WERI-Rb-1 (cell line): Measurements from ENCODE around the gene ZNF672.

ENCODE experiments used
- DNase-seq: peaks from one replicate; pipeline ENCODE4 v3.0.0-alpha.2; 2020
- H3K27ac ChIP-seq: fragments of 250-450 bp; sonication (Bioruptor Pico); 2 replicates; pipeline ENCODE4 v1.5.1; 2020; ENCODE audit warnings: mild to moderate bottlenecking, moderate library complexity
- H3K27me3 ChIP-seq: fragments of 250-450 bp; sonication (Bioruptor Pico); 2 replicates; pipeline ENCODE4 v1.5.1; 2021; ENCODE audit warnings: mild to moderate bottlenecking, low read depth, moderate library complexity; ENCODE audit not compliant: insufficient read depth, severe bottlenecking
- H3K36me3 ChIP-seq: fragments of 250-450 bp; sonication (Bioruptor Pico); 2 replicates; pipeline ENCODE4 v1.5.1; 2020; ENCODE audit warnings: mild to moderate bottlenecking, moderate library complexity
- H3K4me3 ChIP-seq: 2 replicates; pipeline ENCODE4 v1.5.1; 2011; ENCODE audit warnings: low read depth, mild to moderate bottlenecking, control low read depth, low read length
- H3K9me3 ChIP-seq: fragments of 250-450 bp; sonication (Bioruptor Pico); 2 replicates; pipeline ENCODE4 v1.5.1; 2021; ENCODE audit warnings: mild to moderate bottlenecking, moderate library complexity; ENCODE audit not compliant: severe bottlenecking
- TF ChIP-seq, protein P1 (sequence below): IDR thresholded peaks from 2 replicates; pipeline ENCODE4 v1.5.1; 2011; ENCODE audit warnings: low read depth, mild to moderate bottlenecking, control low read depth, inconsistent platforms, low read length

ZNF672 gene

DNA sequence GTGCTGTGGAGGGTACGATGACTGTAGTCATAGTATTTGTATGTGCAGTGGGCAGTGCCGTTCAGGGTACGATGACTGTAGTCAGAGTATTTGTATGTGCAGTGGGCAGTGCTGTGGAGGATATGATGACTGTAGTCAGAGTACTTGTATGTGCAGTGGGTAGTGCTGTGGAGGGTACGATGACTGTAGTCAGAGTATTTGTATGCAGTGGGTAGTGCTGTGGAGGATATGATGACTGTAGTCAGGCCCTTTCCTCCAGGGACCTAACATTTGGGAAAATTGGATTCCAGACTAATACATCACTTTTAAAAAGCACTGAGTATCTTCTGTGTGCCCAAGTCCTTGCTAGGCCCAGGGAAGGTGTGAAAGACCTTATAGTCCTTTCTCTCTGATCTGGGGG is 2.9 kb downstream of the ZNF672 start:
- Histone ChIP-seq H3K4me3 (no peak overlapping the region), H3K27me3 (no peaks in the 10 kb centered on the region), H3K27ac (no peak overlapping the region), H3K36me3 (peaks cover 44% of the 10 kb centered on the region), H3K9me3 (no peaks in the 10 kb centered on the region)
- DNase-seq, result no peak
- TF ChIP-seq, protein P1, sequence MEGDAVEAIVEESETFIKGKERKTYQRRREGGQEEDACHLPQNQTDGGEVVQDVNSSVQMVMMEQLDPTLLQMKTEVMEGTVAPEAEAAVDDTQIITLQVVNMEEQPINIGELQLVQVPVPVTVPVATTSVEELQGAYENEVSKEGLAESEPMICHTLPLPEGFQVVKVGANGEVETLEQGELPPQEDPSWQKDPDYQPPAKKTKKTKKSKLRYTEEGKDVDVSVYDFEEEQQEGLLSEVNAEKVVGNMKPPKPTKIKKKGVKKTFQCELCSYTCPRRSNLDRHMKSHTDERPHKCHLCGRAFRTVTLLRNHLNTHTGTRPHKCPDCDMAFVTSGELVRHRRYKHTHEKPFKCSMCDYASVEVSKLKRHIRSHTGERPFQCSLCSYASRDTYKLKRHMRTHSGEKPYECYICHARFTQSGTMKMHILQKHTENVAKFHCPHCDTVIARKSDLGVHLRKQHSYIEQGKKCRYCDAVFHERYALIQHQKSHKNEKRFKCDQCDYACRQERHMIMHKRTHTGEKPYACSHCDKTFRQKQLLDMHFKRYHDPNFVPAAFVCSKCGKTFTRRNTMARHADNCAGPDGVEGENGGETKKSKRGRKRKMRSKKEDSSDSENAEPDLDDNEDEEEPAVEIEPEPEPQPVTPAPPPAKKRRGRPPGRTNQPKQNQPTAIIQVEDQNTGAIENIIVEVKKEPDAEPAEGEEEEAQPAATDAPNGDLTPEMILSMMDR, result no peak

DNA sequence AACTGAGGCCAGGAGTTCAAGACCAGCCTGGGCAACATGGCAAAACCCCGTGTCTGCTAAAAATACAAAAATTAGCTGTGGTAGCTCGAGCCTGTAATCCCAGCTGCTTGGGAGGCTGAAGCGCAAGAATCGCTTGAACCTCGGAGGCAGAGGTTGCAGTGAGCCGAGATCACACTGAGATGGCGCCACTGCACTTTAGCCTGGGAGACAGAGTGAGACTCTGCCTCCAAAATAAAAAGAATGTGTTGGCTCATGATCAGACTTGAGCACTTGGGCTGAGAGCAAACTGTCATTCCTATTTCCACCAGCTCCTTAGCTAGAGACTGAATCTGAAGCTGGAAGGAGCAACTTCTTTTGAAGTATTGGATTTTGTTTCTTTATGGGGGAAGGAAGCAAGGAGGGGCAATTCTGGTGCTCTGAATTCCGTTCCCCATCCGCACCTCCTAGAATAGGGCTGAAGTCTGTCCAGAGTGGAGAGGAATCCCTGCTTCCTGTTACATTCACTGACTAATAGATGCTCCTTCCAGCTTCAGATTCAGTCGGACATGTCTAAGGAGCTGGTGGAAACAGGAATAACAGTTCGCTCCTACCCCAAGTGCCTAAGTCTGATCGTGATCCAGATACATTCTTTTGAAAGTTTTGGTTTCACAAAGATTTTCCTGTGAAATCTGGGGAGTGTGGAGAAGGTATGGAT is 3.8 kb downstream of the ZNF672 start:
- Histone ChIP-seq H3K9me3 (no peaks in the 10 kb centered on the region), H3K4me3 (no peak overlapping the region), H3K36me3 (peaks cover 53% of the 10 kb centered on the region), H3K27ac (no peak overlapping the region), H3K27me3 (no peaks in the 10 kb centered on the region)
- peak; percentile 74 for DNase-seq
- TF ChIP-seq, protein P1, result peak; percentile 88

DNA sequence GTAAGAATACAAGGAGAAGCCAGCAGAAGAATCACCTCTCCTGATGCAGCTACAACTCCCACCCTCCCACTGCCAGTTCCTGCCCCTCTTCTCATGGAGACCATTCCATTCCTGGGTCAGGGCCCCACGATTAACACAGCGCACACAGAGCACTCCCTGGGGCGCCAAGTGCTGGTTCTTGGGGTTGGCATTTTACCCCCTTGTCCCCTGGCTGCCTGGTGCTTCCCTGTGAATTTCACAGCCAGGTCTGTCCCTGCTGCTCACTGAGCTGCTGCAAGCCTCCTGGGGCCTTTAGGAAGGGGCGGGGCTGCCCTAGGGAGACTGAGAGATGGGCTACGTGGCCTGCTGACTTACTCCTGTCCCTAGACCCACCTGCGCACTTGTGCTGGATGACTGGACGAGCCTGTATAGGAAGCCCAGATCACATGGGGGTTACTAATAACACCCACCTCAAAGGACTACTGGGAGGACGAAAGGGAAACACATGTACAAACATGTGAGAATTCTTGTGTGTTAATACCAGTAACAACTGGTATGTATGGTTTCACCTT is 4.8 kb downstream of the ZNF672 start:
- TF ChIP-seq, protein P1, result no peak
- no peak for DNase-seq
- Histone ChIP-seq H3K4me3 (no peak overlapping the region), H3K27me3 (no peaks in the 10 kb centered on the region), H3K27ac (no peak overlapping the region), H3K36me3 (peaks cover 63% of the 10 kb centered on the region), H3K9me3 (no peaks in the 10 kb centered on the region)

DNA sequence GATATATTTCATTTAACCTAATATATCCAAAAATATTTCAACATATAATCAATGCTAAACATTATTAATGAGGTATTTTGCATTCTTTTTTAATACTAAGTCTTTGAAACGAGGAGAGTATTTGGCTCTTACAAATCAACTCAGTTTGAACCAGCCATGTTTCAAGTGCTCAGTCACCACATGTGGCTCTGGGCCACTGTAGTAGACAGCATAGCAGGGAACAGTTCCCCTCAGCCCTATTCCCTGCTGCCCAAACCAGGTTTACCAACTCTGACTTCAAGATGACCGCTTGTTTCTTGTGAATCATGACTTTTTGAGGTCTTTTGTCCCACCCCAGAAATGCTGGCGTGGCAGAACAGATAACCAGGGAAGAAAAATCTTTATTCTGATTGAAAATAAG is 5.7 kb downstream of the ZNF672 start:
- no peaks in the 10 kb centered on the region for H3K9me3 ChIP-seq
- peaks cover 67% of the 10 kb centered on the region for H3K36me3 ChIP-seq
- DNase-seq, result no peak
- H3K27ac ChIP-seq, result no peak overlapping the region
- H3K27me3 ChIP-seq, result no peaks in the 10 kb centered on the region
- TF ChIP-seq, protein P1, result no peak
- no peak overlapping the region for H3K4me3 ChIP-seq

DNA sequence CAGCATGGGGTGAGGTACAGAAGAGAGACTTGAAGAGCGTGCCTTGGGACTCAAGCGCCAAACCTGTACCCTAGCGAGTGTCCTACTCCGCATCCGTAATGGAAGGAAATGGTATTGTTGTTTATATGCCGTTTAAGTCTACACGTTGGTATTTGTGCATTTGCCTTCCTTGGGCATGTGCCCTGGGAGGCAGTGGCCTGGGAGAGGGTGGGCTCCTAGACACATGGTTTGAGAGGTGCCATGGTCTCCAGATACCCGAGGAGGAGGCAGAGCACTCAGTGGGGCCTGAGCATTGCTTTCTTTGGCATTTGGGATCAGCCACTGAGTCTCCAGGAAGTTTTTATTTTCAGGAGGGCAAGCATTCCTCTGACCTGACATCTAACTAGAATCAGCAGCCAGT is 6.5 kb downstream of the ZNF672 start:
- TF ChIP-seq, protein P1, result no peak
- Histone ChIP-seq H3K27ac (no peak overlapping the region), H3K9me3 (no peaks in the 10 kb centered on the region), H3K27me3 (no peaks in the 10 kb centered on the region), H3K36me3 (peaks cover 75% of the 10 kb centered on the region), H3K4me3 (no peak overlapping the region)
- DNase-seq, result no peak
